HG02938 (cell line): ENCODE results near the gene MXD4.

Experiments
- ATAC-seq: cut with Tn5 transposase; IDR thresholded peaks from one replicate; pipeline ENCODE4 v1.9.1; 2021; ENCODE audit warnings: mild to moderate bottlenecking, moderate library complexity; ENCODE audit not compliant: unreplicated experiment

MXD4 gene

DNA sequence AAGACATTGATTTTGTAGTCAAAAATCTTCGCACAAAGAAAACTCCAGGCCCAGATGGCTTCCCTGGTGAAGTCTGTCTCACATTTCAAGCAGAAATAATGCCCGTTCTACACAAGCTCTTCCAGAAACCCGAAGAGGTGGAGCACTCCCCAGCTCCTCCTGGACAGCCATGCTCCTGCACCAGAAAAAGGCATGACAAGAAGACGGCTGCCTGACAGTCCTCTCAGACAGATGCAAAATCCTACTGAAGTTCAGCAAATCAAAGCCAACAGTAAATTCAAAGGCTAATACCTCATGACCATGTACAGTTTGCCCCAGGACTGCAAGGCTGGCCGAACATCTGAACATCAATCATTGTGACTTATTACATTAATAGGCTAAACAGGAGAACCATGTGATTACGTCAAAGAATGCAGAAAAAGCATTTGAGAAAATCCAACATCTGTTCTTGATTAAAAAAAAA is 30.8 kb upstream of the MXD4 start:
- no peak for ATAC-seq

- ATAC-seq, result no peak
Measured at GRCh38 chr4:2291705-2292645, 30.1 kb upstream of the MXD4 start.

- no peak for ATAC-seq
Measured at GRCh38 chr4:2290974-2291704, 29.2 kb upstream of the MXD4 start.

- no peak for ATAC-seq
Measured at GRCh38 chr4:2290488-2290887, 28.6 kb upstream of the MXD4 start.

DNA sequence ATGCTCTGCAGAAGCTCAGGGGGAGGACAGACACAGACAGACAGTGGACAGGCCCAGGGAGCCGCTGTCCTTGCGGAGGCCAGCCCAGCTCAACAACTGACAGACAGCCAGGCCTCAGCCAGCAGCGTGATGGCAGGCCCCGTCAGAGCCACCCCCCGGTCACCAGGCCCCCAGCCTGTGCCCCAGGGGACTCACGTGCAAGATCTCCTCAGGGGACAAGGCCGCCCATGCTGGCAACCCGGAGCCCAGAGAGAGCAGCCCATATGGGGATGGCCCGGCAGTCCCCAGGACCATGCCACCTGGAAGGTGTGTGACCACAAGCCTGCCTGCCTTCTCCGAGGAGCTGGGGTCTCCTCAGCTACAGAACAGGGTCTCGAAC is 28.0 kb upstream of the MXD4 start:
- ATAC-seq, result no peak

DNA sequence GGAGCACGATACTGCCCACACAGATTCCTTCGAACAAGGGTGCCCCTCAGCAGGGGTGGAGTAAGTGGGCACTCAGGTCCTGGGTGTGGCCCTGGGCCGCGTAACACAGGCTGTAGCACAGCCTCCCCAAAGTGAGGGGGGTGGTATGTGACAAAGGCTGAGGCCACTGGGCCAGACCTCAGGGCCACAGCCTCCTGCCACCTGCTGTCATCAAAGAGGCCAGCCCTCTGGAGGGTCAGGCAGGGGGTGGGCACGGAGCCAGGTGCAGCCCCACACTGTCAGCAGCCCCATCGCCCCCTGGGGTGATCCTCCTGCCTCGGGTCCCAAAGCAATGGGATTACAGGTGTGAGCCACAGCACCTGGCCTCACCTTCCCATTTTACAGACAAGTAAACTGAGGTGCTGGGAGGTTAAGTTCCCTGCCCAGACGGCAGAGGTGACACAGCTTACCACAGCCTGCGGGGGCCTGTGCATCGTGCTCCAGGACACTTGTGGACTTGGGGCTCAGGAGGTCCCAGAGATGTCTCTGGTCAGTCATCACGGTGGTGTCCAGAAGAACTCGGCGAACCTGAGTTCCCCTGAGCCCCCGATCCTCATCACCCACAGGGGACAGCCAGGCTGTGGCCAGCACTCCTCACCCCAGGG is 27.5 kb upstream of the MXD4 start:
- no peak for ATAC-seq

- no peak for ATAC-seq
Measured at GRCh38 chr4:2288051-2288541, 26.2 kb upstream of the MXD4 start.

DNA sequence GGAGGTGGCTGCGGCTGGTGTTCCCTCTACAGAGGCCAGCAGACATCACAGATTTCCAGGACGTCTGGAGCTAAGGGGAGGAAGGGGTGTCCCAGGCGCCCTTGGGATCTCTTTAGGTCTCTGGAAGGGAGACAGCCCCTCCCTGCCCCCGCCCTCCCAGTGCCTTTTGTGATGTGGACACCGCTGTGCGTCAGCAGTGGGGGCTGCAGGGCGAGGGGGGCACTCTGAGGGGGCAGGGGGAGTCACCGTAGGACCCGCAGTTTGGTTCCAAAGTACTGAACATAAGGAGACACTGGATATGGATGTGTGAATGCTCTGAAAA is 25.6 kb upstream of the MXD4 start:
- no peak for ATAC-seq

DNA sequence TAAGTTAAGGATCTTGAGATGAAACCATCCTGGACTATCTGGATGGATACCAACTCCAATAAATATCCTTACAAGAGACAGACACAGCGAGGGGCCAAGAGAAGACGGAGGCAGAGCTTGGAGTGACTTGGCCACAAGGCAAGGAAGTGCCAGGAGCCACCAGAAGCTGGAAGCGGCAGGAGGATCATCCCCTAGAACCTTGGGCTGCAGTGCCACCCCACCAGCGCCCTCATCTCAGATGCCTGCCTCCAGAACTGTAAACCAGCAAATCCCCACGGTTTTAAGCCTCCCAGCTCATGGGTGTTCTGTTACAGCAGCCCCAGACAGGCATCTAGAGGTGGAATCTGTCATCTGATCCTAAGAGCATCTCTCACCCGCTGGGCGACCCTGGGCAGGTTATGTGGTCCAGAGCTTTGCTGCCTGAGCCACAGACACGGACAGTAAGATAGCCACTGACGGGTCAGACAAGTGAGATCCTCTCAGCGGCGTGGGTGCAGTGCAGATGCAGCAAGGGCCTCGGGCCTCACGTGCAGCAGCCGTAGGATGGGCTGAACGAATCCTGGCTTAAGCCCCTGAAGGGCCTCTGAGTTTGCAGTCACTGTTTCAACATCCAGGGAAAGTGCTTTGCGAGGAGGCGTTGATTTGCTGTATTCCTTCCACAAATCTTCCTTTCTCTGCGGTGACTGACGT is 25.1 kb upstream of the MXD4 start:
- no peak for ATAC-seq

GRCh38 chr4:2285613-2286381 is 23.9 kb upstream of the MXD4 start:
- no peak for ATAC-seq

DNA sequence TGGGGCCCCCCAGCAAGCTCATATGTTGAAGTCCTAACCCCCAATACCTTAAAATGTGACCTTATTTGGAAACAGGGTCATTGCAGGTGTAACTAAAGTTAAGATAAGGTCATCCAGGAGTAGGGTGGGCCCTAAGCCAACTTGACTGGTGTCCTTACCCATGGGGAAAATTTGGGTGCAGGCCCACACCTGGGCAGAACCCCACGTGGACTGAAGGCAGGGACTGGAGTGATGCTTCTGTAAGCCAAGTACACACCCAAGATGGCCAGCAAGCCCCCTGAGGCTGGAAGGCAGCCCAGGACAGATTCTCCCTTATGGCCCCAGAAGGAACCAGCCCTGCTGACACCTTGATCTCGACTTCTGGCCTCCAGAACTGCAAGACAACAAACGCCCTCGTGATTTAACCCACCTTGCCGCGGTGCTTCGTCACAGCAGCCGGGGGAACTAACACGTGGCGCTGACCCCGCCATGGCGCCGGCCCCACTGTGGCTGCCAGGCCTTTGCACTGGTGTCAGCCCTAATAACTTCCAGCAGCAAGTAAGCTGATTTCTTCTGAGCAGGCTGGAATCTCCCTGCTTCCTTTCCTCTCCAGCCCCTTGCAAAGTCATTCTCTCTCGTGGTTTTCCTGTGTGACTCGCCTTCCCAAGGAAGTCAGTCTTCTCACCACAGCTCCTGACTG is 23.2 kb upstream of the MXD4 start:
- no peak for ATAC-seq

DNA sequence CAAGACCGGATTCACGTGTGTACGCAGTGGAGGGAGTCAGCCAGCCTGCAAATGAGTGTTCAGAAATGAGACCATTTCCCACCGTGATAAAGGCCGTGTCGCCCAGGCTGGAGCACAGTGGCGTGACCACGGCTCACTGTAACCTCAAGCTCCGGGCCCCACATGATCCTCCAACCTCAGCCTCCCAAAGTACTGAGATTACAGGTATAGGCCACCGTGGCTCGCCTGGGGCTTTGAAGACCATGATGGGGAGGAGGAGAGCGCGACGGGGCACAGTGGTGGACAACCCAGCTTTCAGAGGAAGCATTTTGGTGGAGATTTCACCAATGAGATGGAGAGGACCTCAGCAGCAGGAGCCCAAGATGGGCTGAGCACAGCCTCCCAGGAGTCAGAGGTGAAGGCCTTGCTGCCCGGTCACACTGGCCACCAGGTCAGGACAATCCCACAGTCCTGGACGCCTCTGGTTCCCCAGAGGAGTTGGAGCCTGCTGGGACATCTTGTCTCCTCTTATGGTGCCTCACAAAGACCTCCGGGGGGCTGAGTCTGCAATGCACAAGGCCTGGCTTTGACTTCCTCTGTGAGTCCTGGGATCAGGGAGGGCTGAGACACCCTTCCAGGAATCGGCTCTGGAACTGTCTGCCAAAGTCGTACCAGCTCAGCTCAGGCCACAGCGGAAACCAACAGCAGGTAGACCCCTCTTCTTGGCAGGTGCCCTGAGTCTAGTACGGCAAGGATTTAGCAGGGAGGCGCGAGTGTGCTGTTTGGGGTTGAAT is 22.4 kb upstream of the MXD4 start:
- no peak for ATAC-seq

- no peak for ATAC-seq
Measured at GRCh38 chr4:2283199-2283711, 21.3 kb upstream of the MXD4 start.

DNA sequence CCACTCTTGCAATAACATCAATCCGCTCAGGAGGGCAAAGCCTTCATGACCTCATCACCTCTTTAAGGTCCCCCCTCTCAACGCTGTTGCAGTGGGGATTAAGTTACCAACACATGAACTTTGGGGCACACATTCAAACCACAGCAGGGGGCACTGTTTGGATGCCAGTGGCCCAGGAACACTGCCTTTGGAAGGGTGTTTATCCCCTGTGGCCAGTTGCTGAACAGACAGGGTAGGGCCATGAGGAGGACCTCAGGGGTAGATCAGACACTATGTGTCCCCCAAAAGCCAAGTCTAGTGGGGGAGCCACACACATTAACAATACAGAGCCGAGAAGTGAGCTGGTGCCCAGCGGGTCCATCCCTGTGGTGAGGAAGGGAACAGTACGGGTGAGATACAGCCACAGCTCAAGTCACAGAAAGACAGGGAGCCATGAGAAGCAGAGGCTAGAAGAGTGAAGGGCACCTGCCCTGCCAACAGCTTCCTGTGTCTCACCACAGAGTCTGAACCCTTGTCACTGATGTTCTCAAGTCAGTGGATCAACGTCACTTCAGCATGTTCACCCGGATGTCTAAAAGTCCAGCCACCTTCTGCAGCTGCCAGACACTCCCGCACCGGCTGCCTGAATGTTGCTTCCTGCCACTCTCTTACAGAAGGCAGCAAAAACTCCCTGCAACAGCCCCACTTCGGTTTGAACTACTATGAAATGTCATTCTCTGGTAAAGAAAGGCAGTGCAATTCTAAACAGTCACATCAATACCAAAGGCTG is 19.9 kb upstream of the MXD4 start:
- ATAC-seq, result no peak

DNA sequence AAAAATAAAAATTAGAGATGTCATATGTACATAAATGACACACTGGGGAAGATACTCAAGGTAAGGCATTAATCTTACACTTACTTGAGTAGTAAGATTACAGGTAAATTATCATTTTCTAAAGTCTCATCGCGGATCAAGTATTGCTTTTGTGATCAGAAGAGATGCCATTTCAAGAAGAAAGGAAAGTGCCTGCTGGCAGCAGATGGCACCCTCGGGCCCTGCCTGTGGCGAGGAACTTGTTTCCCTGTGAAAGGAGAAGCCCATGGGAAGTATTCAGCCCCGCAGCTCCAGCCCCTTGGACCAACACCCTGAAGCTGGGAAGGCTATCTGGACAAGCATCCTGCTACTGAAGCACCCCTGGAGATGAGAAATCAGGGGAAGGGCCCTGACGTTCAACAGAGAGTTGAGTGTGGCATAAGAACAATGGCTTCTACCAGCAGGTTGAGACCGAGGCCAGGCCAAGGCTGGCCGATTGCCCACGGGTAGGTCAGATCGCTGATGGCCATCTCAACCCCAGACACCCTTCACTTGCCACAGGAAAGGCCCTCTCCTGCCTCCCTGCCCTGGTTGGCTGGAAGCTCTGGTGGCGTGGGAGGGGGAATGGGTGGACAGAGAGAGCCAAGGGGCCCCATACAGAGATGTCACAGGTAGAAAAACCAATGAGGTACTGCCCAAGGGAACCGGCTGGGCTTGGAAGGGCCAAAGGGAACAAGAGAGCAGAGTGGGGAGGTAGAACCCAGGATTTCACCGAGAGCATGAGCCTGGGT is 18.8 kb upstream of the MXD4 start:
- ATAC-seq, result no peak

GRCh38 chr4:2277956-2278355 is 16.0 kb upstream of the MXD4 start:
- no peak for ATAC-seq
